Hematopoietic multipotent progenitor cell treated with erythropoietin and hydrocortisone succinate and interleukin-3 and kit ligand, for 8 days (in vitro differentiated cells): ENCODE data around the gene C1QTNF1.

Experiments used
- DNase-seq: peaks from one replicate; pipeline ENCODE4 v3.0.0-alpha.2; 2015

The C1QTNF1 gene

GRCh38 chr17:78993241-78993956 lies 30.6 kb upstream of the C1QTNF1 start:
- DNase-seq, result peak; percentile 58

DNA sequence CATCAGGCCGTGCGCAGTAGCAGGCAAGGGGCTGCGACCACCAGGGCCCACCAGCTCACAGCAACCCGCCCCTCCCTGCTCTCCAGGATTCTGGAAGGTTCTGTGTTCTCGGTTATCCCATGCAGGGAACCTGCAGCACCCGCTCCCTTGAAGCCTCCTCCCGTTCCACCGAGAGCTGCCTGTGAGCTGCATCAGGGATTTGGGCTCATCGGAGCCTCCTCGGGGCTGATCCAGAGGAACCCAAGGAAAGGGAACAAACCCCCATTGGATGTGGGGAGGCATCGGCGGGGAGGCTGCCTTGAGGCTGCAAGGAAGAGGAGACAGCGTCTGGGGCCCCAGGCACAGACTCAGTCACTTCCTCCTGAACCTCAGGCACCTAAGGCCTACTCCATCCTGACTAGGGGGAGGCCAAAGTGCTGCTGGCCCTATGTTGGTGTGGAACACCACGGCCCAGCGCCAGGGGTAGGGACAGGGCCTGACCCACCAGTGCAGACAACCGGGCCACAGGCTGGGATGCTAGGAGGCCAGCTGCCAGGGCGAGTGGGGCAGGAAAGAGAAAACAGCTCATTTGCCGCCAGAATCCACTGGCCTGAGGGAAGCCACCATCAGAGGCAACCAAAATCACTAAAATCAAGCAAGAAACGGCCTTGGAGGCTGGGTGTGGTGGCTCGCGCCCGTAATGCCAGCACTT lies 29.8 kb upstream of the C1QTNF1 start:
- no peak for DNase-seq

GRCh38 chr17:78995022-78995760 lies 28.8 kb upstream of the C1QTNF1 start:
- no peak for DNase-seq

GRCh38 chr17:78995761-78996451 lies 28.1 kb upstream of the C1QTNF1 start:
- no peak for DNase-seq

DNA sequence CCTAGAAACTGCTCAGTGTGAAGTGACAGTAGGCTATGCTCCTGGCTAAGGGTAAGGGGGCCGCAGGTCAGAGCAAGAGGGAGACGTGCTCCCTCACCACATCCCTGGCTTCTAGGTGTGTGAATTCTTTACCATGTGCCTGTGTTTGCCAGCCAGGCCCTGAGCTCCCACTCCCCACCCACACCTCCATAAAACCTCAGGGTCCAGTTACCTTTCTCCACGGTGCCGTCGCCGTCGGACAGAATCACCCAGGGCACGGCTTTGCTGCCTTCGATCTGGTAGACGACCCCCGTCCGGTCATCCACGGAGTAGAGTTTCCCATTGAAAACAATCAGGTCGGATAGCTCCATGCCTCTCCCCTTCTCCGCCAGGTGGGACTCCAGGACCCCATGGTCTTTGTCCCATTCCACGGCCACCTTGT lies 27.2 kb upstream of the C1QTNF1 start:
- no peak for DNase-seq

GRCh38 chr17:78997231-78997741 lies 26.7 kb upstream of the C1QTNF1 start:
- no peak for DNase-seq

- no peak for DNase-seq
These were observed 26.1 kb upstream of the C1QTNF1 start for GRCh38 chr17:78997881-78998280.

DNA sequence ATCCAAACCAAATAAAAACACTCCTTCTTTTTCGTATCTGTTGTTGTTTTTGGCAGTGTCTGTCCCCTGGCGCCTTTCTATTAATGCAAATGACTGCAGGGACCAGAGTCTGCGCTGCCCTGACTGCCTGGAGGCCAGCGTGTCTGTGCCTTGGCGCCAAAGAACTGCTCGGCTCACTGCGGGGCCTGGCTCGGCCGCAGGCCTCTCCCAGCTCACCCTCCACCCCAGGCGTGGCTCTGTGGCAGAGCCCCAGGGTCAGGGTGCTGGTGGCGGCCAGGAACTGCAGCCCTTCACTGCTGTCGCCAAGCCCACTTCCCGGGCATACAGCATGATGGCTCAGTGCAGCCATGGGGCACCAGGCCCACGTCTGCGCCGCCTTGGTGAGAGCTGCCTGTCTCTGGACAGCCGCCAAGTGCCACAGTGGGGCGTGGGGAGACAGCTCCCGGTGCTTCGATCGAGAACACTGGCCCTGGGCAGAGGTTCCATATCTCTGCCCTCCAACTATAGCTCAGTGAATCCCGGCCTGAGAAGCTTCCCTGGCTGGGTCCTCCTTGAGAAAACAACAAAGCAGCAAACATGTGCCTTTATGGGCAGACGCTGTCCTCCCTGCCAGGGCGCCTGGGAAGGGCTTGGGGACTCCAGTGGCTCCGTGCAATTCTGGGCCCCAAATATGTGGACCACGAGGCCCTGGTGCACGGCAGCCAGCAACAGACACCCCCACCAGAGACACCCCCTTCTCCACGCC lies 25.5 kb upstream of the C1QTNF1 start:
- DNase-seq, result no peak

GRCh38 chr17:78999056-78999768 lies 24.8 kb upstream of the C1QTNF1 start:
- no peak for DNase-seq

GRCh38 chr17:78999947-79000395 lies 24.0 kb upstream of the C1QTNF1 start:
- DNase-seq, result no peak

GRCh38 chr17:79000396-79001189 lies 23.4 kb upstream of the C1QTNF1 start:
- DNase-seq, result no peak

GRCh38 chr17:79001190-79002020 lies 22.6 kb upstream of the C1QTNF1 start:
- no peak for DNase-seq

- DNase-seq, result no peak
These were observed 21.7 kb upstream of the C1QTNF1 start for GRCh38 chr17:79002291-79002690.

- DNase-seq, result no peak
These were observed 21.0 kb upstream of the C1QTNF1 start for GRCh38 chr17:79002796-79003593.

- DNase-seq, result no peak
These were observed 20.1 kb upstream of the C1QTNF1 start for GRCh38 chr17:79003661-79004411.

DNA sequence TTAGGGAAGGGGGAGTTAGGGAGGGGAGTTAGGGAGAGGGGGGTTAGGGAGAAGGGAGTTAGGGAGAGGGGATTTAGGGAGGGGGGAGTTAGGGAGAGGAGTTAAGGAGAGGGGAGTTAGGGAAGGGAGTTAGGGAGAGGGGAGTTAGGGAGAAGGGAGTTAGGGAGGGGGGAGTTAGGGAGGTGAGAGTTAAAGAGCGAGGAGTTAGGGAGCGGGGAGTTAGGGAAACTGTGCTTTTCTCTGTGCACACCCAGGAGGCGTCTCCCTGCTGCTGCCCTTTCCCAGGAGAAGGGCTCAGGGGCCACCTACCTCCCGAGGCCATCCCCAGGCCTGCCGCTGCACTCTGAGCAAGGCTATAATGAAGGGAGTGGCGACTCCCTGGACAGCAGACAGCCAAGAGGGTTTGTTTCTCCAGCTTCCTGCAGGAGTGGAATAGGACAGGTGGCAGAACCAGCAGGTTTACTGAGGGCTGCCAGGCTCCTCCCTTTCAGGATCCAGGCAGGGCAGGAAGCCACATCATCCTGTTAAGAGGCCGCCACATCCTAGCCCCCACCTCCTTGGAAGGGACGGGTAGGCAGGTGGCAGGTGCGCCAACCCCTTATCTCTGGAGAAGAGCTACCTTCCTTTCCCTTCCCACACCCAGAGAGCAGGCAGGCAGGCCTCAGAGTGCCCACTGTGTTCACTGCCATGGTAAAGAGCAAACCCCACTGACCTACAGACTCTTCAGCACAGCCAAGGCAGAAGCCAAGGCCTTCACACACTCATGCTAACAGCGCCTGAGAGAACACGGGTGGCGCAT lies 18.7 kb upstream of the C1QTNF1 start:
- no peak for DNase-seq

DNA sequence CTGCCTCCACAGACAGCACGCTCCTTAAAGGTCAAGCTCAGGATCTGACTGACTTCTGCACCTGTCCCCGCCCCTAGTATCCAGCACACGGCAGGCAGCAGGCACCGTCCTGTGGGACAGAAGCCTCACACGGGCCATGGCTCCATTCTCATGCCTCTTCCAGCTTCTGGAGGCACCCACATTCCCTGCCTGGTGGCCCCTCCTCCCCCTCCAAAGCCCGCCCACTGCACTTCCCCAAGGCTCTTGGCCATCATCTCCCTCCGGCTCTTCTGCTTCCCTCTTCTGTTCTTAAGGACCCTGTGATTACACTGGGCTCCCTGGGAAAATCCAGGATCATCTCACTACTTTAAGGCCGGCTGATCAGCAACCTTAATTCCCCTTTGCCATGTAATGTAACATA lies 17.9 kb upstream of the C1QTNF1 start:
- DNase-seq, result no peak
